Activated CD4-positive, alpha-beta T cell treated with anti-CD3 and anti-CD28 coated beads for 4 hours (primary cell): ENCODE measurements around the gene H2BW1.
"Not testable (repeated sequence)": the region's sequence is repeated elsewhere in the genome, so short reads cannot be mapped to it uniquely, and the experiment has no call there.

Experiments
- DNase-seq, 2 donors: peaks; one replicate each; pipeline ENCODE4 v3.0.0-alpha.2; 2020

The H2BW1 gene

GRCh38 chrX:104013606-104014005 lies at the start of gene H2BW1:
Gene H2BW1 (minus strand): TSS chrX:104013708. CDS start chrX:104013576, 132 bp downstream.
- no peak for DNase-seq

- DNase-seq = not testable (repeated sequence)
These were observed 49.1 kb upstream of the H2BW1 start for GRCh38 chrX:104062636-104063035.

- DNase-seq = not testable (repeated sequence)
These were observed 41.4 kb upstream of the H2BW1 start for GRCh38 chrX:104054956-104055355.

- DNase-seq = no peak
These were observed 33.7 kb upstream of the H2BW1 start for GRCh38 chrX:104047171-104047570.

- no peak for DNase-seq
These were observed 32.1 kb upstream of the H2BW1 start for GRCh38 chrX:104045642-104046041.

- DNase-seq = no peak
These were observed 27.5 kb upstream of the H2BW1 start for GRCh38 chrX:104041003-104041402.

GRCh38 chrX:104039689-104040505 lies 26.4 kb upstream of the H2BW1 start, which contains the start of gene H2BW2:
Gene H2BW2 (plus strand): TSS chrX:104039956. CDS start chrX:104039995, 39 bp downstream.
- DNase-seq = no peak

GRCh38 chrX:104018126-104018525 lies 4.6 kb upstream of the H2BW1 start:
- DNase-seq = no peak

GRCh38 chrX:104015576-104015975 lies 2.1 kb upstream of the H2BW1 start:
- DNase-seq = not testable (repeated sequence)

GRCh38 chrX:104013158-104013557 lies 350 bp downstream of the H2BW1 start:
- no peak for DNase-seq

GRCh38 chrX:104008831-104009230 lies 4.7 kb downstream of the H2BW1 start:
- DNase-seq = no peak

GRCh38 chrX:103999234-103999633 lies 14.3 kb downstream of the H2BW1 start:
- DNase-seq = no peak

- not testable (repeated sequence) for DNase-seq
These were observed 30.0 kb downstream of the H2BW1 start for GRCh38 chrX:103983508-103983907.

- not testable (repeated sequence) for DNase-seq
These were observed 50.9 kb downstream of the H2BW1 start, which contains the start of gene TMSB15B for GRCh38 chrX:103962411-103963278. Gene TMSB15B (plus strand): TSS chrX:103962627.
